ENCODE results near the gene HBA2.
"Not testable (repeated sequence)": the region's sequence is repeated elsewhere in the genome, so short reads cannot be mapped to it uniquely, and the experiment has no call there.

HBA2 gene

DNA sequence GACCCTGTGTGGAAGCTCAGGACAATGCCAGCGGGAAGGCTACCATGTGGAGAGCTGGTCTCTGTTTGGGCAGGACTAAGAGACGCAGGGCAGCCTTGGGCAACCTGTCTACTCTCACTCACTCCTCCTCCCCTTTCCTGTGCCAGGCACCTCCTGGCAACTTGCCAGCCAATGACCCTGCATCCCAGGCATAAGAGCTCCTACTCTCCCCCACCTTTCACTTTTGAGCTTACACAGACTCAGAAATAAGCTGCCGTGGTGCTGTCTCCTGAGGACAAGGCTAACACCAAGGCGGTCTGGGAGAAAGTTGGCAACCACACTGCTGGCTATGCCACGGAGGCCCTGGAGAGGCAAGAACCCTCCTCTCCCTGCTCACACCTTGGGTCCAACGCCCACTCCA is 4.3 kb upstream of the HBA2 start:
- no peak for TF ChIP-seq CTCF (conservative IDR thresholded peaks at IDR 0.05)
- H3K27ac ChIP-seq, result no peak overlapping the region; the same call in 1 of the 2 replicates

DNA sequence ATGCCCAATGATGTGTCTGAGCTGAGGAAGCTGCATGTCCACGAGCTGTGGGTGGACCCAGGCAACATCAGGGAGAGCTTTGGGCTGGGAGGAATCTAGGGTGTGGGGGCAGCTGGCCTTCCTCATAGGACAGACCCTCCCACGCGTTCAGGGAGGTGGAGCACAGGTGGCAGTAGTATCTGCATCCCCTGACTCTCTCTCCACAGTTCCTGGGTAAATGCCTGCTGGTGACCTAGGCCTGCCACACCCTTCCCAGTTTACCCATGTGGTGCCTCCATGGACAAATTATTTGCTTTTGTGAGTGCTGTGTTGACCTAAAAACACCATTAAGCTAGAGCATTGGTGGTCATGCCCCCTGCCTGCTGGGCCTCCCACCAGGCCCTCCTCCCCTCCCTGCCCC is 3.7 kb upstream of the HBA2 start:
- TF ChIP-seq CTCF (conservative IDR thresholded peaks at IDR 0.05), result no peak

GRCh38 chr16:170088-170507 is 2.6 kb upstream of the HBA2 start:
- H3K27ac ChIP-seq, result not testable (repeated sequence)

More for the DNA sequence above, 3.7 kb upstream of the HBA2 start:
- no peak overlapping the region for H3K27ac ChIP-seq

DNA sequence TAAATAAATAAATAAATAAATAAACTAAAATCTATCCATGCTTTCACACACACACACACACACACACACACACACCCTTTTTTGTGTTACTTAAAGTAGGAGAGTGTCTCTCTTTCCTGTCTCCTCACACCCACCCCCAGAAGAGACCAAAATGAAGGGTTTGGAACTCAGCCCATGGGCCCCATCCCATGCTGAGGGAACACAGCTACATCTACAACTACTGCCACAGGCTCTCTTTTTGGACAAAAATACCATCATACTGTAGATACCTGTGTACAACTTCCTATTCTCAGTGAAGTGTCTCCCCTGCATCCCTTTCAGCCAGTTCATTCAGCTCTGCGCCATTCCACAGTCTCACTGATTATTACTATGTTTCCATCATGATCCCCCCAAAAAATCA is 1.9 kb upstream of the HBA2 start:
- no peak overlapping the region for H3K27ac ChIP-seq
- no peak for TF ChIP-seq CTCF (conservative IDR thresholded peaks at IDR 0.05)

GRCh38 chr16:173211-173854 is 657 bp downstream of the HBA2 start:
- H3K27ac ChIP-seq, result not testable (repeated sequence)

DNA sequence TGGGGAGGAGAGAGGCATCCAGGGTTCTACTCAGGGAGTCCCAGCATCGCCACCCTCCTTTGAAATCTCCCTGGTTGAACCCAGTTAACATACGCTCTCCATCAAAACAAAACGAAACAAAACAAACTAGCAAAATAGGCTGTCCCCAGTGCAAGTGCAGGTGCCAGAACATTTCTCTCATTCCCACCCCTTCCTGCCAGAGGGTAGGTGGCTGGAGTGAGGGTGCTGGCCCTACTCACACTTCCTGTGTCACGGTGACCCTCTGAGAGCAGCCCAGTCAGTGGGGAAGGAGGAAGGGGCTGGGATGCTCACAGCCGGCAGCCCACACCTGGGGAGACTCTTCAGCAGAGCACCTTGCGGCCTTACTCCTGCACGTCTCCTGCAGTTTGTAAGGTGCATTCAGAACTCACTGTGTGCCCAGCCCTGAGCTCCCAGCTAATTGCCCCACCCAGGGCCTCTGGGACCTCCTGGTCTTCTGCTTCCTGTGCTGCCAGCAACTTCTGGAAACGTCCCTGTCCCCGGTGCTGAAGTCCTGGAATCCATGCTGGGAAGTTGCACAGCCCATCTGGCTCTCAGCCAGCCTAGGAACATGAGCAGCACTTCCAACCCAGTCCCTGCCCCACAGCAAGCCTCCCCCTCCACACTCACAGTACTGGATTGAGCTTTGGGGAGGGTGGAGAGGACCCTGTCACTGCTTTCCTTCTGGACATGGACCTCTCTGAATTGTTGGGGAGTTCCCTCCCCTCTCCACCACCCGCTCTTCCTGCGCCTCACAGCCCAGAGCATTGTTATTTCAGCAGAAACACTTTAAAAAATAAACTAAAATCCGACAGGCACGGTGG is 1.5 kb downstream of the HBA2 start:
- peak overlapping the region; percentile 50; the same call in 1 of the 2 replicates for H3K27ac ChIP-seq

DNA sequence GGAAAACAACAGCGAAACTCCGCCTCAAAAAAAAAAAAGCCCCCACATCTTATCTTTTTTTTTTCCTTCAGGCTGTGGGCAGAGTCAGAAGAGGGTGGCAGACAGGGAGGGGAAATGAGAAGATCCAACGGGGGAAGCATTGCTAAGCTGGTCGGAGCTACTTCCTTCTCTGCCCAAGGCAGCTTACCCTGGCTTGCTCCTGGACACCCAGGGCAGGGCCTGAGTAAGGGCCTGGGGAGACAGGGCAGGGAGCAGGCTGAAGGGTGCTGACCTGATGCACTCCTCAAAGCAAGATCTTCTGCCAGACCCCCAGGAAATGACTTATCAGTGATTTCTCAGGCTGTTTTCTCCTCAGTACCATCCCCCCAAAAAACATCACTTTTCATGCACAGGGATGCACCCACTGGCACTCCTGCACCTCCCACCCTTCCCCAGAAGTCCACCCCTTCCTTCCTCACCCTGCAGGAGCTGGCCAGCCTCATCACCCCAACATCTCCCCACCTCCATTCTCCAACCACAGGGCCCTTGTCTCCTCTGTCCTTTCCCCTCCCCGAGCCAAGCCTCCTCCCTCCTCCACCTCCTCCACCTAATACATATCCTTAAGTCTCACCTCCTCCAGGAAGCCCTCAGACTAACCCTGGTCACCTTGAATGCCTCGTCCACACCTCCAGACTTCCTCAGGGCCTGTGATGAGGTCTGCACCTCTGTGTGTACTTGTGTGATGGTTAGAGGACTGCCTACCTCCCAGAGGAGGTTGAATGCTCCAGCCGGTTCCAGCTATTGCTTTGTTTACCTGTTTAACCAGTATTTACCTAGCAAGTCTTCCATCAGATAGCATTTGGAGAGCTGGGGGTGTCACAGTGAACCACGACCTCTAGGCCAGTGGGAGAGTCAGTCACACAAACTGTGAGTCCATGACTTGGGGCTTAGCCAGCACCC is 2.6 kb downstream of the HBA2 start:
- peak overlapping the region; percentile 50 for H3K27ac ChIP-seq
- no peak for TF ChIP-seq CTCF (conservative IDR thresholded peaks at IDR 0.05)

DNA sequence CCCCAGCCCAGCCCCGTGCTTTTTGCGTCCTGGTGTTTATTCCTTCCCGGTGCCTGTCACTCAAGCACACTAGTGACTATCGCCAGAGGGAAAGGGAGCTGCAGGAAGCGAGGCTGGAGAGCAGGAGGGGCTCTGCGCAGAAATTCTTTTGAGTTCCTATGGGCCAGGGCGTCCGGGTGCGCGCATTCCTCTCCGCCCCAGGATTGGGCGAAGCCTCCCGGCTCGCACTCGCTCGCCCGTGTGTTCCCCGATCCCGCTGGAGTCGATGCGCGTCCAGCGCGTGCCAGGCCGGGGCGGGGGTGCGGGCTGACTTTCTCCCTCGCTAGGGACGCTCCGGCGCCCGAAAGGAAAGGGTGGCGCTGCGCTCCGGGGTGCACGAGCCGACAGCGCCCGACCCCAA is 3.3 kb downstream of the HBA2 start:
- H3K27ac ChIP-seq, result peak overlapping the region; percentile 50

GRCh38 chr16:176477-177382 is 4.1 kb downstream of the HBA2 start, which contains the start of gene HBA1:
Gene HBA1, plus strand, starts transcription at chr16:176680. Its CDS starts 37 bp downstream, at chr16:176717.
- peak within 1 kb of the TSS; percentile 50 for H3K27ac ChIP-seq
